HCT116 (cell line): Measurements from ENCODE around the gene RIMKLA. TPM values are rescaled to one million over a fixed set of nuclear protein-coding genes. Genes with fewer than 3 reads are reported as not detected.

Source experiments
- ATAC-seq: fragments of 200-7000 bp; cut with Tn5 transposase; 2 replicates; pipeline ENCODE4 v1.9.1; 2020; ENCODE audit warnings: mild to moderate bottlenecking, moderate library complexity
- BruUV-seq: library from RNA; stranded (reverse); fragments of 400-500 nt; replicated peaks from 2 replicates; lab custom pipeline; 2021; lab: Mats Ljungman, UMichigan
- CTCF ChIA-PET: fragments of 300-600 bp; sonication (Branson Sonifier 250); formaldehyde crosslinking; loops from one replicate; lab custom pipeline; 2021; ENCODE audit warnings: antibody characterized with exemption; lab: Charles Lee
- POLR2A ChIA-PET: fragments of 300-600, 350-600 bp; sonication (Branson Sonifier 250); formaldehyde crosslinking; loops from one replicate; lab custom pipeline; 2021; ENCODE audit warnings: antibody characterized with exemption; lab: Charles Lee
- RAD21 ChIA-PET, 2 experiments: fragments of 300-600 bp; sonication (Branson Sonifier 250); formaldehyde crosslinking; loops; one replicate each; lab custom pipeline; 2023; ENCODE audit warnings: low total read pairs in 2 of 2; ENCODE audit not compliant: uncharacterized antibody in 2 of 2, unreplicated experiment in 2 of 2, low non-redundant PET in 1 of 2; lab: Charles Lee
- DNase-seq: peaks from one replicate; pipeline ENCODE4 v3.0.0-alpha.2; 2010; ENCODE audit warnings: low read depth, low spot score
- H2AFZ ChIP-seq: fragments of 200-600 bp; shearing (Covaris generic), sonication (generic); 2 replicates; pipeline ENCODE4 v1.6.1; 2017; ENCODE audit warnings: low read depth, mixed run types, mixed read lengths, antibody characterized with exemption, low read length; ENCODE audit not compliant: poor library complexity, severe bottlenecking
- H3K27ac ChIP-seq: 2 replicates; pipeline ENCODE4 v1.5.1; 2012; ENCODE audit warnings: low read depth, low read length
- H3K27me3 ChIP-seq: fragments of 200-600 bp; sonication (generic); 2 replicates; pipeline ENCODE4 v1.6.1; 2016; ENCODE audit warnings: mixed run types, low read length, mixed read lengths; ENCODE audit not compliant: insufficient read depth
- H3K36me3 ChIP-seq, 2 experiments: fragments of 200-500 bp in 1 of 2; fragments of 200-600 bp in 1 of 2; sonication (Bioruptor generic) in 1 of 2; sonication (generic) in 1 of 2; 2 replicates each; pipeline versions ENCODE4 v1.5.1 to v1.6.1; 2014 to 2016; ENCODE audit warnings: low read length in 2 of 2, inconsistent platforms in 1 of 2, mixed read lengths in 1 of 2, mixed run types in 1 of 2; ENCODE audit not compliant: insufficient read depth in 2 of 2, control insufficient read depth in 1 of 2
- H3K4me1 ChIP-seq, 2 experiments: fragments of 200-600 bp in 1 of 2; sonication (generic) in 1 of 2; 2 replicates each; pipeline versions ENCODE4 v1.5.1 to v1.6.1; 2012 to 2017; ENCODE audit warnings: low read length in 2 of 2, inconsistent platforms in 1 of 2, mild to moderate bottlenecking in 1 of 2, mixed read lengths in 1 of 2, mixed run types in 1 of 2, moderate library complexity in 1 of 2; ENCODE audit not compliant: insufficient read depth in 2 of 2, control insufficient read depth in 1 of 2
- H3K4me2 ChIP-seq: fragments of 200-600 bp; sonication (generic); 2 replicates; pipeline ENCODE4 v1.6.1; 2017; ENCODE audit warnings: mixed run types, low read length, mixed read lengths
- H3K4me3 ChIP-seq, 2 experiments: fragments of 200-600 bp in 1 of 2; sonication (generic) in 1 of 2; replicated peaks in 1 of 2; 2 replicates each; pipeline ENCODE4 v1.5.1; 2011 to 2016; ENCODE audit warnings: low read length in 2 of 2, control low read depth in 1 of 2, low read depth in 1 of 2, mild to moderate bottlenecking in 1 of 2, mixed read lengths in 1 of 2, mixed run types in 1 of 2
- H3K79me2 ChIP-seq: fragments of 200-600 bp; sonication (generic); 2 replicates; pipeline ENCODE4 v1.6.1; 2017; ENCODE audit warnings: mild to moderate bottlenecking, mixed run types, low read length, moderate library complexity, mixed read lengths; ENCODE audit not compliant: insufficient read depth
- H3K9ac ChIP-seq: fragments of 200-600 bp; sonication (generic); 2 replicates; pipeline ENCODE4 v1.6.1; 2016; ENCODE audit warnings: low read length, mixed read lengths
- H3K9me2 ChIP-seq: fragments of 200-600 bp; sonication (generic), shearing (Covaris generic); 2 replicates; pipeline ENCODE4 v1.6.1; 2017; ENCODE audit warnings: mixed run types, mild to moderate bottlenecking, moderate library complexity; ENCODE audit not compliant: insufficient read depth
- H3K9me3 ChIP-seq, 2 experiments: fragments of 200-500 bp in 1 of 2; fragments of 200-600 bp in 1 of 2; sonication (Bioruptor generic) in 1 of 2; sonication (generic) in 1 of 2; 2 replicates each; pipeline ENCODE4 v1.6.1; 2014 to 2017; ENCODE audit warnings: low read length in 2 of 2, mixed read lengths in 2 of 2, inconsistent platforms in 1 of 2, low read depth in 1 of 2, mild to moderate bottlenecking in 1 of 2, mixed run types in 1 of 2, moderate library complexity in 1 of 2; ENCODE audit not compliant: control insufficient read depth in 1 of 2, insufficient read depth in 1 of 2
- H4K20me1 ChIP-seq: fragments of 200-600 bp; sonication (generic), shearing (Covaris generic); 2 replicates; pipeline ENCODE4 v1.6.1; 2017; ENCODE audit warnings: mixed run types, mild to moderate bottlenecking, moderate library complexity; ENCODE audit not compliant: insufficient read depth
- CBX3 ChIP-seq: IDR thresholded peaks from 2 replicates; pipeline ENCODE4 v1.6.1; 2012; ENCODE audit warnings: low read depth
- CEBPB ChIP-seq: IDR thresholded peaks from 2 replicates; pipeline ENCODE4 v1.6.1; 2012; ENCODE audit warnings: low read depth
- CTCF ChIP-seq, 3 experiments: fragments of 200-600 bp in 1 of 3; sonication (generic) in 1 of 3; IDR thresholded peaks in 2 of 3; conservative IDR thresholded peaks in 1 of 3; 2 replicates each; pipeline ENCODE4 v1.5.1; 2012 to 2017; ENCODE audit warnings: low read depth in 2 of 3, low read length in 2 of 3, antibody characterized with exemption in 1 of 3, borderline replicate concordance in 1 of 3, control low read depth in 1 of 3, mild to moderate bottlenecking in 1 of 3, mixed read lengths in 1 of 3, mixed run types in 1 of 3, moderate library complexity in 1 of 3; ENCODE audit not compliant: insufficient read depth in 1 of 3
- EGR1 ChIP-seq: IDR thresholded peaks from 2 replicates; pipeline ENCODE4 v1.6.1; 2012; ENCODE audit warnings: low read depth
- ELF1 ChIP-seq: IDR thresholded peaks from 2 replicates; pipeline ENCODE4 v1.6.1; 2012; ENCODE audit warnings: low read depth, borderline replicate concordance
- EZH2 ChIP-seq: fragments of 200-600 bp; sonication (generic); IDR thresholded peaks from 2 replicates; pipeline ENCODE4 v1.6.1; 2017; ENCODE audit warnings: antibody characterized with exemption, mixed run types
- EZH2phosphoT487 ChIP-seq: fragments of 200-600 bp; IDR thresholded peaks from 2 replicates; pipeline ENCODE4 v1.6.1; 2018; ENCODE audit warnings: antibody characterized with exemption, borderline replicate concordance
- FOSL1 ChIP-seq: IDR thresholded peaks from 2 replicates; pipeline ENCODE4 v1.6.1; 2012; ENCODE audit warnings: low read depth
- JUND ChIP-seq: IDR thresholded peaks from 2 replicates; pipeline ENCODE4 v1.6.1; 2012
- MAX ChIP-seq: IDR thresholded peaks from 2 replicates; pipeline ENCODE4 v1.6.1; 2012
- POLR2A ChIP-seq: IDR thresholded peaks from 2 replicates; pipeline ENCODE4 v1.7.0; 2011; ENCODE audit warnings: borderline replicate concordance; ENCODE audit not compliant: insufficient read depth, insufficient read length; ENCODE audit errors: extremely low read depth
- POLR2AphosphoS5 ChIP-seq: IDR thresholded peaks from 2 replicates; pipeline ENCODE4 v1.6.1; 2011; ENCODE audit warnings: mild to moderate bottlenecking, low read depth, low read length, moderate library complexity
- REST ChIP-seq: IDR thresholded peaks from 2 replicates; pipeline ENCODE4 v1.6.1; 2012; ENCODE audit warnings: low read depth
- SIN3A ChIP-seq: IDR thresholded peaks from 2 replicates; pipeline ENCODE4 v1.6.1; 2012; ENCODE audit warnings: low read depth
- SP1 ChIP-seq: IDR thresholded peaks from 2 replicates; pipeline ENCODE4 v1.6.1; 2012; ENCODE audit warnings: low read depth
- SRF ChIP-seq: IDR thresholded peaks from 2 replicates; pipeline ENCODE4 v1.6.1; 2012; ENCODE audit warnings: low read depth
- YY1 ChIP-seq: IDR thresholded peaks from 2 replicates; pipeline ENCODE4 v1.6.1; 2011; ENCODE audit warnings: low read length, low read depth, moderate library complexity, mild to moderate bottlenecking; ENCODE audit not compliant: insufficient replicate concordance; ENCODE audit errors: extremely low read depth
- ZBTB33 ChIP-seq: IDR thresholded peaks from 2 replicates; pipeline ENCODE4 v1.6.1; 2011; ENCODE audit warnings: mild to moderate bottlenecking, low read length, moderate library complexity; ENCODE audit not compliant: insufficient replicate concordance; ENCODE audit errors: extremely low read depth
- ZFX ChIP-seq: fragments of 450-650 bp; IDR thresholded peaks from 2 replicates; pipeline ENCODE4 v1.6.1; 2017
- ZNF274 ChIP-seq: fragments of 200-500 bp; sonication (Bioruptor generic); IDR thresholded peaks from 2 replicates; pipeline ENCODE4 v1.6.1; 2014; ENCODE audit warnings: mild to moderate bottlenecking, low read depth, low read length, inconsistent platforms
- intact Hi-C: fragments of 100-400 bp; cut with micrococcal nuclease; formaldehyde crosslinking; loops from 2 replicates; pipeline ENCODE4 v1.10.0; 2022
- total RNA-seq: library from RNA; stranded (reverse); gene quantifications from one replicate; pipeline ENCODE4 v1.2.1, GENCODE V29; 2021; ENCODE audit not compliant: unreplicated experiment

RIMKLA gene
- total RNA-seq, 1 experiment from 2014 or later: 4.9 TPM

- intact Hi-C loops: loop anchor here (5.0 kb wide), 1 partner anchor 122 kb away; the partner anchor contains the start of genes PPCS and ZMYND12
- Histone ChIP-seq H3K4me1 (peaks cover 0 to 19% of the 10 kb centered on the region in 2 experiments; a peak in 3 of 4 replicates), H3K9me3 (no peaks in the 10 kb centered on the region), H4K20me1 (peaks cover 18% of the 10 kb centered on the region), H3K27me3 (no peaks in the 10 kb centered on the region), H3K79me2 (peaks cover 52% of the 10 kb centered on the region), H2AFZ (peak within 1 kb of the TSS; percentile 10), H3K4me2 (peak within 1 kb of the TSS; percentile 81), H3K9me2 (no peaks in the 10 kb centered on the region), H3K4me3 (peak within 1 kb of the TSS; percentile 64 to 95), H3K9ac (peak within 1 kb of the TSS; percentile 71), H3K27ac (peak within 1 kb of the TSS; percentile 85), H3K36me3 (no peaks in the 10 kb centered on the region)
- ATAC-seq (peak; percentile 84), DNase-seq (peak; percentile 96)
- no TSS peak for BruUV-seq
- RAD21 ChIA-PET: no interaction called here
- POLR2A ChIA-PET: no interaction called here
- CTCF ChIA-PET: no interaction called here
- TF ChIP-seq SRF (peak; percentile 41; the same call in 1 of the 2 replicates), POLR2AphosphoS5 (peak; percentile 99), EZH2phosphoT487 (no peak), EGR1 (peak; percentile 81), CTCF (IDR thresholded peaks at IDR 0.05 in 2 of 3, conservative IDR thresholded peaks at IDR 0.05 in 1 of 3; ENCODE audit: borderline replicate concordance in 1 of 3, insufficient read depth in 1 of 3, low read depth in 2 of 3, low read length in 2 of 3) (no peak), MAX (peak; percentile 97), ELF1 (peak; percentile 40; the same call in 1 of the 2 replicates), FOSL1 (no peak), YY1 (peak; percentile 88), SIN3A (peak; percentile 96), CEBPB (no peak), ZNF274 (no peak), SP1 (peak; percentile 88), EZH2 (no peak), POLR2A (peak; percentile 75), REST (no peak), ZFX (peak; percentile 84), ZBTB33 (peak; percentile 61), CBX3 (peak; percentile 99), JUND (peak; percentile 71; the same call in 1 of the 2 replicates)
Measured at GRCh38 chr1:42335050-42335808, 45.4 kb upstream of the RIMKLA start, which contains the start of gene FOXJ3. Gene FOXJ3 (minus strand): TSS chr1:42335235. CDS start chr1:42311093, 24,142 bp downstream.
